ENCODE measurements around the gene BOLA3.

DNA sequence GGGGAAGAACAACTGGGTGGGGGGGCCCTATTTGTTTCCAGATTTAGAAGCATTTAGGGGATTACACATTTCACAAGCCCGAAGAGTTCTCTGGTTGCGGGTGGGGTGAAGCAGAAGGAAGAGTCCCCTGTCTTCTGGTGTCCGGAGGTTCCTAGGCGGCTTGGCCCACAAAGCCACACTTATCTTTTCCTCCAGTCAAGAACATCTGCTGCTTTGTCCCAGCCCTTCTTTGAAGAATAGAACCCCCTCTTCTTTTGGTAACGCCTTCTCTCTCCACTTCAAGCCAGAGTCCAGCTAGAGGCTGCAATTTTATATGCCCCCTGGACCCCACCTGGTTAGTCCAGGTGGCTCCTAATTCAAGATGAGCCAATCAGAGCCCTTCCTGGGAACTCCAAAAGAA is 15.8 kb downstream of the BOLA3 start:
- TF ChIP-seq SIN3A (IDR thresholded peaks at IDR 0.05; ENCODE audit: borderline replicate concordance, insufficient read depth, low read depth, low read length) (no peak), TCF7L2 (IDR thresholded peaks at IDR 0.05; ENCODE audit: low read depth, low read length) (no peak)
- TF ChIP-seq, protein P1, sequence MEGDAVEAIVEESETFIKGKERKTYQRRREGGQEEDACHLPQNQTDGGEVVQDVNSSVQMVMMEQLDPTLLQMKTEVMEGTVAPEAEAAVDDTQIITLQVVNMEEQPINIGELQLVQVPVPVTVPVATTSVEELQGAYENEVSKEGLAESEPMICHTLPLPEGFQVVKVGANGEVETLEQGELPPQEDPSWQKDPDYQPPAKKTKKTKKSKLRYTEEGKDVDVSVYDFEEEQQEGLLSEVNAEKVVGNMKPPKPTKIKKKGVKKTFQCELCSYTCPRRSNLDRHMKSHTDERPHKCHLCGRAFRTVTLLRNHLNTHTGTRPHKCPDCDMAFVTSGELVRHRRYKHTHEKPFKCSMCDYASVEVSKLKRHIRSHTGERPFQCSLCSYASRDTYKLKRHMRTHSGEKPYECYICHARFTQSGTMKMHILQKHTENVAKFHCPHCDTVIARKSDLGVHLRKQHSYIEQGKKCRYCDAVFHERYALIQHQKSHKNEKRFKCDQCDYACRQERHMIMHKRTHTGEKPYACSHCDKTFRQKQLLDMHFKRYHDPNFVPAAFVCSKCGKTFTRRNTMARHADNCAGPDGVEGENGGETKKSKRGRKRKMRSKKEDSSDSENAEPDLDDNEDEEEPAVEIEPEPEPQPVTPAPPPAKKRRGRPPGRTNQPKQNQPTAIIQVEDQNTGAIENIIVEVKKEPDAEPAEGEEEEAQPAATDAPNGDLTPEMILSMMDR (IDR thresholded peaks at IDR 0.05) = no peak
